Tibial nerve (tissue), 4 donors: ENCODE measurements around the gene TGM2. TPM values are rescaled to one million over a fixed set of nuclear protein-coding genes. Genes with fewer than 3 reads are reported as not detected.

Experiments
- DNase-seq, 2 donors: peaks; one replicate each; pipeline ENCODE4 v3.0.0-alpha.2; 2019; ENCODE audit warnings: low spot score in 2 of 2
- H3K27ac ChIP-seq, 4 donors: fragments of 200-600 bp; sonication (generic) in 3 of 4; one replicate each; pipeline ENCODE4 v1.5.1; 2017 to 2019; ENCODE audit warnings: mild to moderate bottlenecking in 1 of 4
- H3K27me3 ChIP-seq, 2 donors: fragments of 200-600 bp; sonication (generic) in 1 of 2; one replicate each; pipeline versions ENCODE4 v1.5.1 to v1.6.0; 2017 to 2019
- H3K36me3 ChIP-seq, 3 donors: fragments of 200-600 bp; sonication (generic); one replicate each; pipeline ENCODE4 v1.5.1; 2018 to 2019
- H3K4me1 ChIP-seq, 4 donors: fragments of 200-600 bp; sonication (generic) in 3 of 4; one replicate each; pipeline ENCODE4 v1.5.1; 2017 to 2019
- H3K4me3 ChIP-seq, 4 donors: fragments of 200-600 bp; sonication (generic) in 3 of 4; one replicate each; pipeline ENCODE4 v1.5.1; 2017 to 2019; ENCODE audit warnings: mild to moderate bottlenecking in 1 of 4, moderate library complexity in 1 of 4
- H3K9me3 ChIP-seq, 4 donors: fragments of 200-600 bp; sonication (generic) in 3 of 4; one replicate each; pipeline ENCODE4 v1.5.1; 2017 to 2019
- CTCF ChIP-seq, 5 experiments: fragments of 200-600 bp in 3 of 5; fragments of 450-650 bp in 2 of 5; sonication (generic) in 3 of 5; IDR thresholded peaks; one replicate each; pipeline ENCODE4 v1.5.1; 2016 to 2019; ENCODE audit warnings: antibody characterized with exemption in 5 of 5, mild to moderate bottlenecking in 3 of 5, moderate library complexity in 2 of 5
- EP300 ChIP-seq, 2 donors: sonication (generic); formaldehyde crosslinking; IDR thresholded peaks; one replicate each; pipeline ENCODE4 v1.6.1; 2017; ENCODE audit warnings: antibody characterized with exemption in 2 of 2, mild to moderate bottlenecking in 1 of 2
- POLR2A ChIP-seq, 2 donors: fragments of 450-650 bp; IDR thresholded peaks; one replicate each; pipeline ENCODE4 v1.6.1; 2017; ENCODE audit warnings: antibody characterized with exemption in 2 of 2, mild to moderate bottlenecking in 2 of 2, moderate library complexity in 2 of 2
- WGBS, 2 donors: methylation state at CpG; one replicate each; pipeline ENCODE4 v1.1.5; 2018; 5-methylcytosine and 5-hydroxymethylcytosine counted together
- total RNA-seq, 4 donors: library from RNA; depleted of rRNA; stranded (reverse); fragments of >200 nt; gene quantifications; one replicate each; pipeline ENCODE4 v1.1.0, GENCODE V29; 2016

The TGM2 gene
- total RNA-seq, 4 donors from 2014 or later = 17.0 to 87.6 (median 55.8) TPM

- no peaks in the 10 kb centered on the region for H3K36me3 ChIP-seq
- WGBS, 2 donors = 91 to 95% methylated on average over 11 of the region's 11 CpGs
Observed at GRCh38 chr20:38137441-38138037, 27.5 kb downstream of the TGM2 start.

GRCh38 chr20:38136421-38137245 lies 28.4 kb downstream of the TGM2 start:
- WGBS, 2 donors = 92 to 96% methylated on average over 14 of the region's 14 CpGs
- Histone ChIP-seq H3K27me3 (no peaks in the 10 kb centered on the region), H3K27ac (no peak overlapping the region), H3K36me3 (no peaks in the 10 kb centered on the region), H3K9me3 (no peaks in the 10 kb centered on the region), H3K4me1 (peaks cover 0 to 20% (median 0%) of the 10 kb centered on the region in 4 donors), H3K4me3 (no peak overlapping the region)
- TF ChIP-seq POLR2A (IDR thresholded peaks at IDR 0.05) (no peak), CTCF (IDR thresholded peaks at IDR 0.05) (no peak), EP300 (IDR thresholded peaks at IDR 0.05) (no peak)
- no peak for DNase-seq

More at GRCh38 chr20:38137441-38138037, 27.5 kb downstream of the TGM2 start:
- no peak overlapping the region for H3K4me3 ChIP-seq
- H3K4me1 ChIP-seq = peaks cover 0 to 20% (median 0%) of the 10 kb centered on the region in 4 donors
- no peak overlapping the region for H3K27ac ChIP-seq
- no peaks in the 10 kb centered on the region for H3K27me3 ChIP-seq
- no peaks in the 10 kb centered on the region for H3K9me3 ChIP-seq
- DNase-seq = no peak
- TF ChIP-seq CTCF (IDR thresholded peaks at IDR 0.05) = no peak
- TF ChIP-seq EP300 (IDR thresholded peaks at IDR 0.05) = no peak
- TF ChIP-seq POLR2A (IDR thresholded peaks at IDR 0.05) = no peak

- TF ChIP-seq POLR2A (IDR thresholded peaks at IDR 0.05) (no peak), EP300 (IDR thresholded peaks at IDR 0.05) (no peak), CTCF (IDR thresholded peaks at IDR 0.05) (no peak)
- no peaks in the 10 kb centered on the region for H3K9me3 ChIP-seq
- no peaks in the 10 kb centered on the region for H3K27me3 ChIP-seq
- H3K27ac ChIP-seq = no peak overlapping the region
- no peaks in the 10 kb centered on the region for H3K36me3 ChIP-seq
- WGBS, 2 donors = 94% methylated on average over 16 to 24 of the region's 28 CpGs
- peaks cover 0 to 20% (median 0%) of the 10 kb centered on the region in 4 donors for H3K4me1 ChIP-seq
- DNase-seq = no peak
- no peak overlapping the region for H3K4me3 ChIP-seq
Observed at GRCh38 chr20:38135651-38136420, 29.2 kb downstream of the TGM2 start.

- Histone ChIP-seq H3K9me3 (no peaks in the 10 kb centered on the region), H3K27ac (no peak overlapping the region), H3K27me3 (no peaks in the 10 kb centered on the region), H3K4me1 (peaks cover 0 to 18% (median 0%) of the 10 kb centered on the region in 4 donors), H3K36me3 (no peaks in the 10 kb centered on the region), H3K4me3 (no peak overlapping the region)
- DNase-seq = no peak
- 88 to 90% methylated on average over 5 to 7 of the region's 7 CpGs for WGBS, 2 donors
- TF ChIP-seq EP300 (IDR thresholded peaks at IDR 0.05) (no peak), CTCF (IDR thresholded peaks at IDR 0.05) (no peak), POLR2A (IDR thresholded peaks at IDR 0.05) (no peak)
Observed at GRCh38 chr20:38135271-38135650, 29.8 kb downstream of the TGM2 start.
